GM11168 (cell line): Measurements from ENCODE around the gene GNB5.

Source experiments
- in situ Hi-C: fragments of 300-500 bp; cut with MboI; formaldehyde crosslinking; loops from one replicate; pipeline ENCODE4 v1.12.0; 2022; ENCODE audit warnings: low sequenced_read_pairs; ENCODE audit not compliant: unreplicated experiment

GNB5 gene

DNA sequence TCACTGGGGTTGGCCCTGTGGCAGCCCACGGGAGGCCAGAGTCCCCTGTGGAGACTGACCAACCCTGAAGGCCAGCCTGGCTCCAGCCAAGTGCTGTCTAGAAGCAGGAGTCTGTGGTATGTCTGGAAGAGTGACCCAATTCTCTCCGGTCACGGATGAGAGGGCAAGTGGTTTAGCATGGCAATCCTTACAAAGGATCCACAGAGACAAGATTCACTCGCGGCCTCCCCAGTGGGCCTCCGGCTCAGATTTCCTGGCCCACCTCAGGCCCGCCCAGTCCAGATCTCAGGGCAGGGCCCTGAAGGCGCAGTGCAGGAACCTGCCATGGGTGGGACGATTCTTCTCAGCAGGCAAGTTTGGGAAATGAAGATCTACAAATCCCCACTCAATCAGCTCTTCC, 73.6 kb downstream of the GNB5 start:
- in situ Hi-C loops: no loop called here

- in situ Hi-C loops: no loop called here
These were observed 75.4 kb downstream of the GNB5 start for GRCh38 chr15:52115598-52116427.

DNA sequence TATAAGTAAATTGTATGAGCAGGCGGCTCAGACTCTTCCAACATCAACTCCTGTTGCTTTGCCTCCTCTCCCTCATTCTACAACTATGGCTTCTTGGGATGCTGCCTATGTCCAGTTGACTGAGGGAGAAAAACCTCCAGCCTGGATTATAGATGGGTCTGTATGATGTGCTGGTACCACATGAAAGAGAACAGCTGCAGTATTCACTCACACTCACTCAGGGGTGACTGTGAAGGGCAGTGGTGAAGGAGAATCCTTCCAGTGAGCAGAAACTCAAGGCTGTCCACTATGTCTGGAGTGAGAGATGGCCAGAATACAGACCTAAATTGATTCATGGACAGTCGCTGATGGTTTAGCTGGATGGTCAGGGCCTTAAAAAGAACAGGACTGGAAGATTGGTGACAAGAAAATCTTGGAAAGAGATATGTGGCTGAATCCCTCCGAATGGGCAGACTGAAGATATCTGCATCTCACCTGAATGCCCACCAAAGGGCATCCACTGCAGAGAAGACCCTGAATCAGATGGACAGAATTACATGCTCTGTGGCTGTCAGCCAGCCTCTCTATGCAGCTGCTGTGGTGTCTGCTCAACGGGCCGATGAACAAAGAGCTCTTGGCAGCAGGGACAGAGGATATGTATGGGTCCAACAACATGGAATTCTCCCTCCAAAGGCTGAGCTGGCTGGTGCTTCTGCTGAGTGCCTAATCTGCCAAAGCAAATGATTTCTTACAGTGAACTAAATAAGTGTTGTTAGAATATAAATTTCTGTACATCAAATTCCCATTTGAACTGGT, 76.7 kb downstream of the GNB5 start:
- in situ Hi-C loops: no loop called here

GRCh38 chr15:52113708-52114107, 77.5 kb downstream of the GNB5 start:
- in situ Hi-C loops: no loop called here

DNA sequence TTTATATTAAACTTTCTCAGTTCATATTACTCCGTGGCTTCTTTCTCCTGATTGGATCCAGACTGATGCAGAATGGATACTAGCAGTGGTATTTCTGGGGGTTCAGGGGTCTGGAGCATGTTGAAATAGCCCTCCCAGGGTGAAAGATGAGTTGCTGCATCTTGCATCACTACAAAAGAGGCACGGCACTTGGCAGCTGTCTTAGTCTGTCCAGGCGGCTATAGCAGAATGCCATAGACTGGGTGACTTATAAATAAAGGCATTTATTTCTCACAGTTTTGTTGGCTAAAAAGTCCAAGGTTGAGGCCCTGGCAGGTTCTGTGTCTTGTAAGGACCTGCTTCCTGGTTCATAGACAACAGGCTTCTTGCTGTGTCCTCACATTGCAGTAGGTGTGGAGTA, 78.0 kb downstream of the GNB5 start:
- in situ Hi-C loops: no loop called here

DNA sequence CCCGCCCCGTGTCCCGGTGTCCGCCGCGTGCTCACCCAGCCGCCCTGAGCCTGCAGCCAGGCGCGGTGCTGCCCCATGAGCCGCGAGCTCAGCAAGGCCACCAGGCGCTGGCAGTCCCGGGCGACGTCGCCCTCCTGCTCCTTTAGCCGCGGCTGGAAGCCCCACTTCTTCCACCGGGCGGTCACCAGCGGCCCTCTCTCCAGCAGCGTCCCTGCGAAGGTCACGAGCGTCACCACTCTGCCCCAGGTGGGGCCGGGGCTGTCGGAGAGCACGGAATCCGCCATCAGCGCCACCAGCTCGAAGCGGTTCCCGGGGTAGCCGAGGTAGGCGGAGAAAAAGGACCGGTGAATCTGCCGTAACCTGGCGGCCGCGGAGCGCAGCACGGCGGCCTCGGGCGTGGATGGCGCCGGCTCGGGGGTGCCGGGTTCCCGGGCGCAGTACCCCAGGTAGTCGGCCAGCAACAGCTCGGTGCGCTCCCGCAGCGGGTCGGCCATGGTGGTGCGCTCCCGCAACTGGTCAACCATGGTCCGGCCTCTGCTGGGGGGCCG, 78.9 kb downstream of the GNB5 start:
- in situ Hi-C loops: no loop called here

- in situ Hi-C loops: no loop called here
These were observed 79.5 kb downstream of the GNB5 start for GRCh38 chr15:52111517-52112202.

DNA sequence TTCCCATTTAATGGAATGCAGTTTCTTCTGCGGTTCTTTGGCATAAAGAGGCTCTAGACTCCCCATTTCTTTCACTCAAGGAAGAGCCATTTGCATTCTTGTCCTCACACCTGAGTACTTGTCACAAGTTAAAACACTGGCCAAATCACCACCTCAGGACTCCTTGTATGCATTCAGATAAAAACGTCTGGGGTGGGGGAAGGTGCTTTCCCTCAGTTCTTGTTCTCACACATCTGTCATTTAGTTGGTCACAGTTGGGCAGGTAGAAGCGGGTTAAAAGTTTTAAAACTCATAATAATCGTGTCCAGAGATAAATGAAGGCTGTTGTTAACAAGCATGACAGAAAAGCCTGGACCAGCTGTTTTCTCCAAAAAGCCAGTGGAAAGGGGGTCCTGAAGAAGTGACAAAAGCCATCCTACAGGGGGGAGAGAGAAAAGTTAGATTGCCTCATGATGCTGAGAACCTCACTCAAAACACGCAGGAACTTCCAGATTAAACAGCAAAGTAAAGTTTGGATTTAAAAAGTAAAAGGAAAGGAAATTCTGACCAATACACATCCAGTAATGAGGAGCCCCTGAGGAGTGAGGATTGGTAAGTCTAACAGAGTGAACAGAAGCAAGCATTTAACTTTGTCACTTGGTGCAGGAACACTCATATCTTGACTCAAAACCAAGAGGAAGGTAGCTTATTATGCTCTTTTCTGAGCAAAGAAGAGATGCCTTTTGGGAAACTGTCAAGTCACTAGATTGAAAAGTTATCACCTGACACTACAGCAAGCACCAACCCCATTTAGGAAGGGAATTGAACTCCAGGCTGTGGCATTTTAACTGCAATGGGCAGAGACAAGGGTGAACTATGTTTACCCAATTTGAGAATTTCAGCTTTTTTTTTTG, 81.4 kb downstream of the GNB5 start:
- in situ Hi-C loops: no loop called here

DNA sequence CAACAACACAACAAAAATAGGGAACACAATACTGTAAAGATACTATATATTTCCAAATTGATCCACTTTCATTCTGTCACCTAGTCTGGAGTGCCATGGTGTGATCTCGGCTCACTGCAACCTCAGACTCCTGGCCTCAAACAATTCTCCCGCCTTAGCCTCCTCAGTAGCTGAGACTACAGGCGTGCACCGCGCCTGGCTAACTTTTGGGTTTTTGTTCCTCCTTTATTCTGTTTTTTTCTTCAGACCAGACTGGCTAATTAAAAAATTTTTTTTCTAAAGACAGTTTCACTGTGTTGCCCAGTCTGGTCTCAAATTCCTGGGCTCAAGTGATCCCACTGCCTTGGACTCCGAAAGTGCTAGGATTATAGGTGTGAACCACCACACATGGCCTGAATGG, 84.0 kb downstream of the GNB5 start:
- in situ Hi-C loops: no loop called here

DNA sequence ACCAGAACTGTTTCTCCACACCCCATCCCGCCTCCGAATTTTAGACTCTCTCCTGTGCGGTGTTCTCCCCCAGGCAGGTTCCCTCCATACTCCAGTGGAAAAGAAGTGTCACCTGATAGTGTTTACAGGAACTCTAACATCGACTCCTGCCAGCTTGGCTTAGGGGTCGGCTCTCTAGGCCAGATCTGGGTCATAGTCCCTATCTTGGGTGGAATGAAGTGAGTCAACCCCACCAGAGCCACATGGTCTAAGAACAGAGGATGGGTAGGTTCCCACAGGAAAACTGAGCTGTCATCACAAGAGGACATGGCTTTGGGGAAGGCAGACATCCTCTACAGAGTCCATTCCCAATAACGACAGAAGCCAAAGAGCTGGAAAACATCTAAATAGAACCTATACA, 84.6 kb downstream of the GNB5 start:
- in situ Hi-C loops: no loop called here

GRCh38 chr15:52105846-52106245, 85.3 kb downstream of the GNB5 start:
- in situ Hi-C loops: no loop called here

DNA sequence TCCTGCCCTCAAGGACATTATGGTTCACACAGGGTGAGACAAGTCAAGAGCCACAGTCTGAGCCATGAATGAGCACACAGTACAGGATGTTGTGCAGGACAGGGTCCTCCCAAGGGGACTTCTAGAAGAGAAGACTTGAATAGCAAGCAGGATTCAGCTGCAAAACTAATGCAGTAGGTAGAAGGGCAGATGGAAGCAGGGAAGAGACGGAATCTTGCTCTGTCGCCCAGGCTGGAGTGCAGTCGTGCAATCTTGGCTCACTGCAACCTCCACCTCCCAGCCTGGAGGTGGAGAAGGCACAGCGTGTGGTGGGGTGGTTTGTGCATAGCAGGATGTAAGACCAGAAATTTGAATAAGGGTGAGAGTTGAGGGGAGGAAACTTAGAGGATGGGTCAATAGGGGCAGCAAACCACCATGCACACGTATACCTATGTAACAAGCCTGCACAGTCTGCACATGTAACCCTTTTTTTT, 86.6 kb downstream of the GNB5 start:
- in situ Hi-C loops: no loop called here

GRCh38 chr15:52103217-52104207, 87.7 kb downstream of the GNB5 start:
- in situ Hi-C loops: no loop called here

DNA sequence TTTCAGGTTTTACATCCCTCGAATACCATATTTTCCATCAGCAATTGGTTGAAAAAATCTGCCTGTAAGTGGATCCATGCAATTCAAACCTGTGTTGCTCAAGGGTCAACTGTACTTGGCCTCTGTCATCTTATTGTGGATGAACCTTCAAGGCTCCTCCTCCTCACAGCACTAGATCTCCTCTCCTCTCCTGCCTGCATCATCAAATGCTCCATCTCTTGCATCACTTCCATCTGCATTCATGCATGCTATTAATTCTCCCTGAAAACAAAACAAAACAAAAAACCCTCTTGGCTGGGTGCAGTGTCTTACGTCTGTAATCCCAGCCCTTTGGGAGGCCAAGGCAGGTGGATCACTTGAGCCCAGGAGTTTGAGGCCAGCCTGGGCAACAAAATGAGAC, 88.7 kb downstream of the GNB5 start:
- in situ Hi-C loops: no loop called here

GRCh38 chr15:52101542-52102323, 89.5 kb downstream of the GNB5 start:
- in situ Hi-C loops: no loop called here

DNA sequence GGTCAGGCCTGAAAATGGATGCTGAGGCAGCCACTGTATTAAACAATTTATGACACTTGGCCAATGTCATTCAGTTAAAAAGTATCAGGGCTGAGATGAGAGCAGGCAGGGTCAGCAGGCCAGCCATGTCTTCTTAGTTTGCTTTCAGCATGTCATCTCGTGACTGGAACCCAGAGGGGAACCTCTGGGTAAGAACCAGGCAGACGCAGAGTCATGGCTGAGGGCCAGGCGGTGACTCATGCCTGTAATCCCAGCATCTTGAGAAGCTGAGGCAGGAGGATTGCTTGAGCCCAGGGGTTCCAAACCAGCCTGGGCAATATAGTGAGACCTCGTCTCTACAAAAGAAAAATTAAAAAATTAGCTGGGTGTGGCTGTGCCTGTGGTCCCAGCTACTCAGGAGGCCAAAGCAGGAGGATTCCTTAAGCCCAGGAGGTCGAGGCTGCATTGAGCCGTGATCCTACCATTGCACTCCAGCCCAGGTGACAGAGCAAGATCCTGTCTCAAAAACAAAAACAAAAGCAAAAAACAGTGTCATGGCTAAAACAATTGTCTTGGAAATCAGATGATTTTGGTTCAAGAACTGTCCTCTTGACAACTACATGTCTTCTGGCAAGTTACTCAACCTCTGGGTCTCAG, 90.3 kb downstream of the GNB5 start:
- in situ Hi-C loops: no loop called here

- in situ Hi-C loops: no loop called here
These were observed 91.4 kb downstream of the GNB5 start for GRCh38 chr15:52099651-52100272.
